HepG2 (cell line): ENCODE results near the gene MACROD2. TPM values are rescaled to one million over a fixed set of nuclear protein-coding genes. Genes with fewer than 3 reads are reported as not detected.

Experiments
- ATAC-seq: fragments of 200-7000 bp; cut with Tn5 transposase; 3 replicates; pipeline ENCODE4 v1.9.1; 2020; ENCODE audit warnings: mild to moderate bottlenecking, moderate library complexity
- BruUV-seq: library from RNA; stranded (reverse); fragments of 400-500 nt; replicated peaks from 2 replicates; lab custom pipeline; 2021; lab: Mats Ljungman, UMichigan
- CTCF ChIA-PET: fragments of 300-600 bp; formaldehyde crosslinking; extraction: SDS; loops from one replicate; lab custom pipeline; 2021; ENCODE audit warnings: low total read pairs, inconsistent platforms, low intra/inter-chr PET ratio; lab: Yijun Ruan, JAX
- POLR2A ChIA-PET: fragments of 350-600 bp; sonication (Branson Sonifier 250); formaldehyde crosslinking; loops from one replicate; lab custom pipeline; 2020; ENCODE audit warnings: antibody characterized with exemption, inconsistent platforms; lab: Yijun Ruan, JAX
- DNase-seq: peaks from one replicate; pipeline ENCODE4 v3.0.0-alpha.2; 2015; ENCODE audit warnings: low spot score
- FAIRE-seq: peaks from 3 replicates; lab custom pipeline; 2011; peaks lifted over from hg19 to GRCh38; lab: Jason Lieb, UNC
- H2AFZ ChIP-seq: one replicate; pipeline ENCODE4 v1.6.1; 2011; ENCODE audit warnings: low read length, inconsistent platforms
- H3K27ac ChIP-seq: fragments of 300-600 bp; 3 replicates; pipeline ENCODE4 v1.8.0; 2011; ENCODE audit warnings: mixed run types, mild to moderate bottlenecking, mixed read lengths, low read length, inconsistent platforms; ENCODE audit not compliant: insufficient read depth; ENCODE audit errors: extremely low read length
- H3K27me3 ChIP-seq, 2 experiments: fragments of 200-600 bp in 1 of 2; 2 replicates in 1 of 2; 3 replicates in 1 of 2; pipeline versions ENCODE4 v1.6.0 to v1.8.0; 2011; ENCODE audit warnings: low read length in 2 of 2, mild to moderate bottlenecking in 2 of 2, moderate library complexity in 2 of 2, inconsistent platforms in 1 of 2; ENCODE audit not compliant: insufficient read depth in 2 of 2, control insufficient read depth in 1 of 2
- H3K36me3 ChIP-seq, 2 experiments: fragments of 200-600 bp in 1 of 2; replicated peaks in 1 of 2; 2 replicates in 1 of 2; 3 replicates in 1 of 2; pipeline versions ENCODE4 v1.5.1 to v1.8.0; 2011; ENCODE audit warnings: low read length in 2 of 2, inconsistent platforms in 1 of 2; ENCODE audit not compliant: insufficient read depth in 2 of 2, control insufficient read depth in 1 of 2
- H3K4me1 ChIP-seq: 2 replicates; pipeline ENCODE4 v1.5.1; 2012; ENCODE audit warnings: low read length, inconsistent platforms; ENCODE audit not compliant: insufficient read depth
- H3K4me2 ChIP-seq: 2 replicates; pipeline ENCODE4 v1.6.0; 2011; ENCODE audit warnings: low read depth, low read length, inconsistent platforms
- H3K4me3 ChIP-seq, 3 experiments: fragments of 200-600 bp in 1 of 3; sonication (generic), shearing (Covaris generic) in 1 of 3; replicated peaks in 1 of 3; 2 replicates each; pipeline ENCODE4 v1.5.1; 2011 to 2016; ENCODE audit warnings: low read length in 3 of 3, inconsistent platforms in 2 of 3, low read depth in 2 of 3, mild to moderate bottlenecking in 2 of 3, control low read depth in 1 of 3, mixed read lengths in 1 of 3; ENCODE audit not compliant: insufficient read depth in 1 of 3
- H3K79me2 ChIP-seq: one replicate; pipeline ENCODE4 v1.6.1; 2011; ENCODE audit warnings: low read length, inconsistent platforms; ENCODE audit not compliant: insufficient read depth
- H3K9ac ChIP-seq: 2 replicates; pipeline ENCODE4 v1.6.0; 2011; ENCODE audit warnings: mild to moderate bottlenecking, low read depth, low read length, inconsistent platforms; ENCODE audit not compliant: insufficient read depth
- H3K9me3 ChIP-seq: 2 replicates; pipeline ENCODE4 v1.5.1; 2012; ENCODE audit warnings: mild to moderate bottlenecking, low read length
- H4K20me1 ChIP-seq: 2 replicates; pipeline ENCODE4 v1.6.0; 2011; ENCODE audit warnings: inconsistent platforms, mild to moderate bottlenecking, low read length, moderate library complexity; ENCODE audit not compliant: insufficient read depth
- ATF7 ChIP-seq, 2 experiments: fragments of 450-650 bp in 1 of 2; sonication (generic) in 1 of 2; formaldehyde crosslinking in 1 of 2; IDR thresholded peaks; 2 replicates each; pipeline versions ENCODE4 v1.4.0 to v1.6.1; 2016 to 2020; ENCODE audit warnings: antibody characterized with exemption in 1 of 2, mild to moderate bottlenecking in 1 of 2, missing genetic modification reagents in 1 of 2
- CREB1 ChIP-seq, 2 experiments: fragments of 450-650 bp in 1 of 2; IDR thresholded peaks; 2 replicates each; pipeline ENCODE4 v1.6.1; 2016 to 2017; ENCODE audit warnings: control low read depth in 1 of 2, mild to moderate bottlenecking in 1 of 2, missing compliant biosample characterization in 1 of 2, missing genetic modification characterization in 1 of 2
- WGBS: methylation state at CpG from one replicate; pipeline ENCODE4 v1.1.6; 2017; ENCODE audit warnings: low lambda C conversion rate; 5-methylcytosine and 5-hydroxymethylcytosine counted together
- in situ Hi-C: cut with HindIII; loops from 2 replicates; pipeline ENCODE4 v1.10.0; 2017; ENCODE audit warnings: low pct_unique_long_range_greater_than_20kb; ENCODE audit not compliant: extremely low pct_ligation_motif_present
- intact Hi-C: fragments of 100-400 bp; cut with micrococcal nuclease; formaldehyde crosslinking; loops from one replicate; pipeline ENCODE4 v1.10.0; 2022; ENCODE audit not compliant: unreplicated experiment
- polyA plus RNA-seq, 8 experiments: library from polyadenylated mRNA; depleted of rRNA in 3 of 8; stranded (reverse) in 7 of 8; unstranded in 1 of 8; fragments of >200 nt; fragmentation: Illumina TruSeq in 4 of 8; extraction: Trizol in 4 of 8; gene quantifications; 2 replicates each; pipeline versions ENCODE4 v1.2.1 to v1.2.3, GENCODE V29; 2011 to 2016; ENCODE audit warnings: low read depth in 4 of 8, missing spikeins in 1 of 8, mixed read lengths in 1 of 8; ENCODE audit not compliant: insufficient read depth in 1 of 8
- total RNA-seq, 5 experiments: library from RNA; depleted of rRNA; stranded (reverse); fragments of >200 nt; fragmentation: Illumina TruSeq; extraction: Trizol; gene quantifications; 2 replicates each; pipeline ENCODE4 v1.2.3, GENCODE V29; 2016; ENCODE audit warnings: low read depth in 1 of 5
- TF ChIP-seq, protein P1 (sequence below): sonication (generic); formaldehyde crosslinking; conservative IDR thresholded peaks from 2 replicates; pipeline ENCODE4 v1.4.0; 2020; ENCODE audit warnings: missing genetic modification reagents
- TF ChIP-seq, protein P2 (sequence below): sonication (generic); formaldehyde crosslinking; IDR thresholded peaks from 2 replicates; pipeline ENCODE4 v1.8.0; 2022; ENCODE audit warnings: mild to moderate bottlenecking, missing genetic modification reagents
- TF ChIP-seq, protein P3 (sequence below): sonication (generic); formaldehyde crosslinking; IDR thresholded peaks from 2 replicates; pipeline ENCODE4 v1.4.0; 2020; ENCODE audit warnings: missing genetic modification reagents, borderline replicate concordance

MACROD2 gene
- total and polyA plus RNA-seq, 2 of the 13 experiments (the other 11 are each of a cell fraction or from before 2014, with no cell fraction given): 0.13 to 0.51 TPM

DNA sequence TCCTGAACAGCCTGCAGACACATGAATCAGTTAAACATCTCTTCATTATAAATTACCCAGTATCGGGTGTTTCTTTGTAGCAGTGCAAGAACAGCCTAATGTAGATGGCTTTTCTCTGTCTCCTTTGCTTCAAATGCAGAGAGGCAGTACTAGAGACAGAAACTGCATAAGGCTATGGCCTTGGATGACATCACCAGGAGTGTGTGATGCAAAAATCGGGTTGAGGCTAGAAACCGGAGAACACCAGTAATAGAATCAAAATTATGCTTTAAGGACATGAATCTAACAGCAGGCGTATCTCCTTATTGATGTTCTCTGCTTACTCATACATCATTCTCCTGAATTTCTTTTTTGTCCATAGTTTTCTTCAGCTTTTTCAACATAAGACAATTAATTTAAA is 391.4 kb downstream of the MACROD2 start:
- no peaks in the 10 kb centered on the region for H3K27me3 ChIP-seq
- no peak overlapping the region for H3K4me2 ChIP-seq
- ATAC-seq: no peak
- in situ Hi-C loops (no loop called here), intact Hi-C loops (no loop called here)
- WGBS: 23% methylated on average over 4 of the region's 4 CpGs
- no peak for DNase-seq
- no peaks in the 10 kb centered on the region for H4K20me1 ChIP-seq
- H3K36me3 ChIP-seq: no peaks in the 10 kb centered on the region
- no peak overlapping the region for H3K9ac ChIP-seq
- TF ChIP-seq ATF7 (IDR thresholded peaks at IDR 0.05): peak; percentile 51; the same call in 1 of the 2 replicates
- no peak for TF ChIP-seq ATF7 (CRISPR knock-in tag; IDR thresholded peaks at IDR 0.05)
- TF ChIP-seq, protein P1, sequence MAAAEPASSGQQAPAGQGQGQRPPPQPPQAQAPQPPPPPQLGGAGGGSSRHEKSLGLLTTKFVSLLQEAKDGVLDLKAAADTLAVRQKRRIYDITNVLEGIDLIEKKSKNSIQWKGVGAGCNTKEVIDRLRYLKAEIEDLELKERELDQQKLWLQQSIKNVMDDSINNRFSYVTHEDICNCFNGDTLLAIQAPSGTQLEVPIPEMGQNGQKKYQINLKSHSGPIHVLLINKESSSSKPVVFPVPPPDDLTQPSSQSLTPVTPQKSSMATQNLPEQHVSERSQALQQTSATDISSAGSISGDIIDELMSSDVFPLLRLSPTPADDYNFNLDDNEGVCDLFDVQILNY: no peak
- peak; percentile 32 for TF ChIP-seq CREB1 (IDR thresholded peaks at IDR 0.05)
- TF ChIP-seq CREB1 (CRISPR knock-in tag; IDR thresholded peaks at IDR 0.05): no peak
- TF ChIP-seq, all 625 proteins: peak for 2
- no peaks in the 10 kb centered on the region for H3K4me1 ChIP-seq
- ChIA-PET CTCF (no interaction called here), POLR2A (no interaction called here)
- FAIRE-seq: no peak
- no peaks in the 10 kb centered on the region for H3K79me2 ChIP-seq
- BruUV-seq: no TSS peak
- H3K27ac ChIP-seq: no peak overlapping the region
- H3K4me3 ChIP-seq: no peak overlapping the region
- no peak overlapping the region for H2AFZ ChIP-seq
- H3K9me3 ChIP-seq: peaks cover 21% of the 10 kb centered on the region; the same call in 1 of the 2 replicates

GRCh38 chr20:14401479-14402138 is 406.3 kb downstream of the MACROD2 start:
- Histone ChIP-seq H3K4me3 (no peak overlapping the region), H3K9ac (no peak overlapping the region), H4K20me1 (no peaks in the 10 kb centered on the region), H3K4me1 (no peaks in the 10 kb centered on the region), H3K4me2 (no peak overlapping the region), H3K36me3 (no peaks in the 10 kb centered on the region), H3K27ac (no peak overlapping the region), H2AFZ (no peak overlapping the region), H3K9me3 (0 out of 2 replicates have a peak, but pooled peaks cover 10% of the 10 kb centered on the region), H3K79me2 (no peaks in the 10 kb centered on the region), H3K27me3 (no peaks in the 10 kb centered on the region)
- no TSS peak for BruUV-seq
- no peak for FAIRE-seq
- intact Hi-C loops (no loop called here), in situ Hi-C loops (no loop called here)
- ChIA-PET POLR2A (no interaction called here), CTCF (no interaction called here)
- no peak for DNase-seq
- ATAC-seq: no peak
- TF ChIP-seq, protein P2, sequence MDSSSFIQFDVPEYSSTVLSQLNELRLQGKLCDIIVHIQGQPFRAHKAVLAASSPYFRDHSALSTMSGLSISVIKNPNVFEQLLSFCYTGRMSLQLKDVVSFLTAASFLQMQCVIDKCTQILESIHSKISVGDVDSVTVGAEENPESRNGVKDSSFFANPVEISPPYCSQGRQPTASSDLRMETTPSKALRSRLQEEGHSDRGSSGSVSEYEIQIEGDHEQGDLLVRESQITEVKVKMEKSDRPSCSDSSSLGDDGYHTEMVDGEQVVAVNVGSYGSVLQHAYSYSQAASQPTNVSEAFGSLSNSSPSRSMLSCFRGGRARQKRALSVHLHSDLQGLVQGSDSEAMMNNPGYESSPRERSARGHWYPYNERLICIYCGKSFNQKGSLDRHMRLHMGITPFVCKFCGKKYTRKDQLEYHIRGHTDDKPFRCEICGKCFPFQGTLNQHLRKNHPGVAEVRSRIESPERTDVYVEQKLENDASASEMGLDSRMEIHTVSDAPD (CRISPR knock-in tag): no peak
- TF ChIP-seq, protein P3, sequence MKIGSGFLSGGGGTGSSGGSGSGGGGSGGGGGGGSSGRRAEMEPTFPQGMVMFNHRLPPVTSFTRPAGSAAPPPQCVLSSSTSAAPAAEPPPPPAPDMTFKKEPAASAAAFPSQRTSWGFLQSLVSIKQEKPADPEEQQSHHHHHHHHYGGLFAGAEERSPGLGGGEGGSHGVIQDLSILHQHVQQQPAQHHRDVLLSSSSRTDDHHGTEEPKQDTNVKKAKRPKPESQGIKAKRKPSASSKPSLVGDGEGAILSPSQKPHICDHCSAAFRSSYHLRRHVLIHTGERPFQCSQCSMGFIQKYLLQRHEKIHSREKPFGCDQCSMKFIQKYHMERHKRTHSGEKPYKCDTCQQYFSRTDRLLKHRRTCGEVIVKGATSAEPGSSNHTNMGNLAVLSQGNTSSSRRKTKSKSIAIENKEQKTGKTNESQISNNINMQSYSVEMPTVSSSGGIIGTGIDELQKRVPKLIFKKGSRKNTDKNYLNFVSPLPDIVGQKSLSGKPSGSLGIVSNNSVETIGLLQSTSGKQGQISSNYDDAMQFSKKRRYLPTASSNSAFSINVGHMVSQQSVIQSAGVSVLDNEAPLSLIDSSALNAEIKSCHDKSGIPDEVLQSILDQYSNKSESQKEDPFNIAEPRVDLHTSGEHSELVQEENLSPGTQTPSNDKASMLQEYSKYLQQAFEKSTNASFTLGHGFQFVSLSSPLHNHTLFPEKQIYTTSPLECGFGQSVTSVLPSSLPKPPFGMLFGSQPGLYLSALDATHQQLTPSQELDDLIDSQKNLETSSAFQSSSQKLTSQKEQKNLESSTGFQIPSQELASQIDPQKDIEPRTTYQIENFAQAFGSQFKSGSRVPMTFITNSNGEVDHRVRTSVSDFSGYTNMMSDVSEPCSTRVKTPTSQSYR (CRISPR knock-in tag): no peak
